ENCODE data around the gene KRT74. TPM values are rescaled to one million over a fixed set of nuclear protein-coding genes. Genes with fewer than 3 reads are reported as not detected.

KRT74 gene
- total and polyA plus RNA-seq, 9 of the 15 experiments (the other 6 are each of a cell fraction or from before 2014, with no cell fraction given): not detected

- Histone ChIP-seq H3K9ac (ENCODE audit: insufficient read depth in 1 of 2, low read depth in 2 of 2, low read length in 2 of 2) (no peak overlapping the region), H3K79me2 (ENCODE audit: control insufficient read depth, insufficient read depth, low read length) (no peaks in the 10 kb centered on the region), H3K4me2 (ENCODE audit: insufficient read depth, low read length) (no peak overlapping the region), H4K20me1 (replicated peaks; ENCODE audit: control insufficient read depth, insufficient read depth, low read length) (0 out of 2 replicates have a peak, but pooled peaks cover 14% of the 10 kb centered on the region), H3K36me3 (ENCODE audit: control insufficient read depth, insufficient read depth, low read length) (no peaks in the 10 kb centered on the region), H3K9me1 (ENCODE audit: control insufficient read depth, insufficient read depth, low read length) (no peaks in the 10 kb centered on the region), H3K27ac (ENCODE audit: extremely low read depth, low read depth, low read length) (no peak overlapping the region), H3K9me3 (replicated peaks; ENCODE audit: control insufficient read depth, insufficient read depth, low read depth, low read length) (no peaks in the 10 kb centered on the region), H3K4me1 (replicated peaks in 1 of 2; ENCODE audit: control insufficient read depth in 2 of 2, insufficient read depth in 2 of 2, low read length in 2 of 2) (no peaks in the 10 kb centered on the region), H2AFZ (ENCODE audit: low read depth, low read length) (no peak overlapping the region), H3K4me3 (no peak overlapping the region), H3K27me3 (ENCODE audit: control insufficient read depth in 2 of 2, insufficient read depth in 2 of 2, low read length in 2 of 2) (peaks cover 5 to 56% of the 10 kb centered on the region in 2 experiments; a peak in 3 of 5 replicates)
- peak; percentile 81 for ATAC-seq
- in situ Hi-C loops (cut with MboI): no loop called here
- DNase-seq (ENCODE audit: extremely low read depth in 1 of 4, low spot score in 3 of 4): peak in 3 of 4 experiments; percentile 12 to 32 (median 30)
- intact Hi-C loops (cut with micrococcal nuclease): no loop called here
- under 1% methylated on average over 15 of the region's 15 CpGs for WGBS (ENCODE audit: insufficient coverage, low coverage, missing lambda C conversion rate)
- ChIA-PET CTCF (ENCODE audit: low intra/inter-chr PET ratio) (no interaction called here), POLR2A (interaction anchor here (1.4 kb wide), 1 partner anchor 21 kb away, joined by 4 read pairs; no protein-coding TSS in a partner anchor)
- BruUV-seq (replicated peaks): no TSS peak
- TF ChIP-seq CTCF (IDR thresholded peaks at IDR 0.05 in 2 of 3, conservative IDR thresholded peaks at IDR 0.05 in 1 of 3; ENCODE audit: insufficient read depth in 2 of 3, low read depth in 1 of 3, low read length in 3 of 3): peak in 2 of 3 experiments; percentile 17 to 24; a peak in 3 of 6 replicates
- TF ChIP-seq LARP7 (IDR thresholded peaks at IDR 0.05): no peak
- FAIRE-seq: no peak
Measured at GRCh38 chr12:52546126-52546525, 27.5 kb downstream of the KRT74 start.
